ENCODE results near the gene OR8A1.
"Not testable (repeated sequence)": the region's sequence is repeated elsewhere in the genome, so short reads cannot be mapped to it uniquely, and the experiment has no call there.

The OR8A1 gene

DNA sequence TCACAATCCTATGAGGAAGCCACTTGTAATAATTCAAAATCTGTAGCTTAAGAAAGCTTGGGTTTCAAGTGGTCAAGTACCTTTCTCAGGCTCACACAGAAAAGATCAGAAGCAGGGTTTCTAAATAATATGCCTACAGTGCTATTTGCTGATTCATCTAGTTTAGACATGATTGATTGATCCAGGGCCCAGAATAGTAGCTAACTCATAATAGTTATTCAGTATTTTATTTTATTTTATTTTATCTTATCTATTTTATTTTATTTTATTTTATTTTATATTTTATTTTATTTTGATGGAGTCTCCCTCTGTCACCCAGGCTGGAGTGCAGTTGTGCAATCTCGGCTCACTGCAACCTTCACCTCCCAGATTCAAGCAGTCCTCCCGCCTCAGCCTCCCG is 25.5 kb downstream of the OR8A1 start:
- DNase-seq = no peak

DNA sequence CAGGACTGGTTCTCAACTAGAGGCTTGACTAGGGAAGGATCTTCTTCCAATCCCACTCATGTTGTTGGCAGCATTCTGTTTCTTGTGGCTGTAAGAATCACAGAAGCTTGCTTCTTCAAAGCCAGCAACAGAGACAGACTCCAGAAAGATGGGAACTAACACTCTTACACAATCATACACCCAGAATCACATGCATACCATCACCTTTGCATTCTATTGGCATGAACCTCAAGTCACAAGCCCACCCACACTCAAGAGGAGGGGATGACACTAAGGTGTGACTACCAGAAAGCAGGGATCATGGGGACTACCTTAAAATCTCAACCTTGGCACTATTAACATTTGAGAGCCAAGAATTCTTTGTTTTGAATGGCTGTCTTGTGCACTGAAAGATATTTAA is 27.8 kb downstream of the OR8A1 start:
- no peak for DNase-seq

DNA sequence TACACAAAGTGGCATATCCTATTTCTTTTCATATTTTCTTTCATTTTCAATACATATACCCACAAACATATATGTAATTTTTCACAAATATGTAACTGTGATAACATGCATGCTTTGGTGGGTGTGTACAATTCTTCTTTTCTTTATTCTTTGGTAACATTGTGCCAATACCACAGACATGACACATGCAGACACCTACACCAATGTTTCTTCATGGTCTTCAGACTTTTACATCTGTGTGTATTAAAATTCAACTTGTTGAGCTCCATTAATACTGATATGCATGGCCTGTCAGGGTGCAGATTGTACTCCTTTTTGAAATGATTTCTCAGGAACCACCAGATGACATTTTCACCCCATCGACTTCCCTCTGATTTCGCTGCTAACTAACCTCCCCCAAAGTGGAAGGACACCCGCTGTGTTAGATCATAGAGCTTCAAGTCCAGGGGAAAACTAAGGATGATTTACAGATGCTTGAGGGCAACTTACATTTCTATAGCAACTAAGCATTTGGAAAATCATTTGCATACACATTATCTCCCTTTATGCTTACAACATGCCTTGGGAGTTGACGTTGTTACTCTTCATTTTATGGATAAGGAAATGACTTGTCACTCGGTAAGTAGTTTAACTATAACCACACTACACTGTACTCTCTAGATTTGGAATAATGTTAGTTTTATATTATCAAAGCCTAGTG is 31.0 kb downstream of the OR8A1 start:
- no peak for DNase-seq

DNA sequence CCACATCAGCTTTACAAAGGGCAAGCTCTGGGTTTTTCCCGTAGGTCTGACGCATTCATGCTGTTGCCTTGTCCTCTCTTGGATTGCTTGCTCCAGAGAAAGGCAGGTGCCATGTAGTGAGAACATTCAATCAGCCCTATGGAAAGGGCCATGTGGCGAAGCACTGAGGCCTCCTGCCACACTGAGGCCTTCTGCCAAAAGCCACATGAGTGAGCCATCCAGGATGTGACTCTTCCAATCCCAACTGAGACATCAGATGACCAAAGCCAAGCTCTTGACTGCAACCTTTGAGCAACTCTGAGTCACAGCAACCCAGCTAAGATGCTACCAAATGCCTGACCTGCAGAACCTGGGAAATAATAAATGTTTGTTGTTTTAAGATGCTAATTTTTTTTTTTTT is 32.4 kb downstream of the OR8A1 start:
- DNase-seq = no peak

DNA sequence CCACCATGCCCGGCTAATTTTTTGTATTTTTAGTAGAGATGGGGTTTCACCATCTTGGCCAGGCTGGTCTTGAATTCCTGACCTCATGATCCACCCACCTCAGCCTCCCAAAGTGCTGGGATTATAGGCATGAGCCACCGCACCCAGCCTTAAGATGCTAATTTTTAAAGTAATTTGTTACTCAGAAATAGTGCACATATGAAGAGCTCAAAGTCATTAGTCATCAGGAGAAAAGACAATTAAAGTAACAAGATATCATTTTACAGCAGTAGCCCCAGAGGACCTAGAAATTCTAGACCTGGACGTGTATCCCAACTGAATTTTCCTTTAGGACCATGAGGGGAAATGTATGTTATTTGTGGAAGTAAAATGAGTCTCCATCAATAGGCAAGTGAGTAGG is 32.9 kb downstream of the OR8A1 start:
- DNase-seq = not testable (repeated sequence)

DNA sequence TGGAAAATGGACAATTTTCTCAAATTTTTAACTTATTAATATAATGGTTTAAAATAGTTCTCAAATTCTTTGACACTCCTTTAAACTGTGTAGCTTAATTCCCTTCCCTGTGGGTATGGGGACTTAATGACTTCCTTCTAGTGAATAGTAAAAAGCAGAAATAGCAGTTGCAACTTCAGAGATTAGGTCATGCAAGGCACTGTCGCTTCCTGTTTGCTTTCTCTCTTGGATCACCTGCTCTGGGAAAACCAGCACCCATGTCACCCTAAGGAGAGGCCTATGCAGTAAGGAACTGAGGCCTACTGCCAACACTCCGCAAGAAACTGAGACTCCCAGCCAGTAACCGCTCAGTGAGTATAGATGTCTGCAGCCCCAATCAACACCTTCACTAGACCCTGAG is 35.9 kb downstream of the OR8A1 start:
- DNase-seq = no peak

DNA sequence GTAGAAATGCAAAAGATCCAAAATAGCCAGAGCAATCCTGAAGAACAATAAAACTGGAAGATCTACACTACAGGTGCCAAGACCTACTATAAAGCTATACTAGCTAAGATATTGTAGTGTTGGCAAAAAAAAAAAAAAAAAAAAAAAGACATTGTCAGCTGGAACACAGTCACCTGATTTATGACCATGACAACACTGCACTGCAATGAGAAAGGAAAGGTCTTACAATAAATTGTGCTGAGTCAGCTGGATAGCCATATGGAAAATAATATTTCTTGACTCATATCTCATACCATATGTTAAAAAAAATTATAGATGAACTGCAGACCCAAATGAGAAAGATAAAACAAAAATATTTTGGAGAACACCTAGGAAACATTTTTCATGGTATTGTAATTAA is 38.4 kb downstream of the OR8A1 start:
- DNase-seq = no peak

DNA sequence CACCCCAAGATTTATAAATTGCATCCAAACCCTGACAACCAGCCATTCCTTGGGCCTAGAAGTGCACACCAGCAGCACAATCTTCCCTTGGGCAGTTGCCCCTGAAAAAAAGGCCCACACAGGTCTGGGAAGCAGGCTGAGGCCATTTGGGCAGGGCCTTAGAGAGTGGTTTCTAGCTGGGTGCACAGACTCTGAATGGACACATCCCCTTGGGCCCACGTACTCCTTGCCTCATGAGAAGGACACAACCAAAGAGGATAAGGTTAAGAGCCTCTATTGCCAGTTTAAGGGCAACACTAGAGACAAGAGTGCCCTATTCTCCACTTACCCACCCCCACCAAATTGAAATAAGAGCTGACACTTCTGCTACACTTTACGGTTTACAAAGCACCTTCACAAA is 40.5 kb downstream of the OR8A1 start:
- DNase-seq = no peak

DNA sequence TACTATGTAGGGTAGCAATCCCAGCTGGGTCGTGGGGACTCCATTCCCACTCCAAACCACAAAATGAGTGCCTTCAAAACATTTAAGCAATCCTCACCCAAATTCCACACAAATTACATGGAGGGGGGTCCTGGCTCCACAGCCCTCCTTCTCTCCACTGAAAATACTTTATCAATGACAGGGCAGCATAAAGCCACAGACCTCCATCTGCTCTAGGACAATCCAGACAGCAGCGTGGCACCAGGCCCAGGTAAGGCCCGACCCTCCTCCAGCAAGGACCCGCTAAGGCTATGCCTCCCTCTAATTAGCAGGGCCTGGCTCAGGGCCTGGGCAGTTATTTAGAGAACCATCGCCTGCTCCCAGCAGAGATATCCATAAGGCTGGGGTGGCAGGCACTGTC is 41.3 kb downstream of the OR8A1 start, which contains the start of gene PANX3:
Gene PANX3, plus strand, starts transcription at position 365 of the 400 bp plus-strand sequence. CDS start 129 bp downstream, outside the sequence.
- DNase-seq = no peak

DNA sequence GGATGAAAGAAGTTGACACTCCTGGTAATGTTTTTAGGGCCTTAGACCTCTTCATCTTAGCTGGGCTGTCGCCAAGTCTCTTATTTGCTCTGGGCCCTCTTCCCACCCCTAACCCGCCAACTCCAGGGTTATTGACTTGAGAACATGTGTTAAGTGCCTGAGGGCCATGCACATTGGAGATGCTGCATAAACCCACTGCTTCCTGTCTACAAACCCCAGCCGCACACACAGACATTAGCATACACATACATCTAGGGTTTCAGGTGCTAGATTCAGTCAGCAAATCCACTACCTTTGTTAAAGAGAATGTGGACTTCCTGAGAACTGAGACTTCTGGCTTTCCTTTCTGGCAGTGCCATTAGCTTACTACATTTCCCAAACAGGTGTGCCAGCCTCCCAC is 42.2 kb downstream of the OR8A1 start:
- no peak for DNase-seq

DNA sequence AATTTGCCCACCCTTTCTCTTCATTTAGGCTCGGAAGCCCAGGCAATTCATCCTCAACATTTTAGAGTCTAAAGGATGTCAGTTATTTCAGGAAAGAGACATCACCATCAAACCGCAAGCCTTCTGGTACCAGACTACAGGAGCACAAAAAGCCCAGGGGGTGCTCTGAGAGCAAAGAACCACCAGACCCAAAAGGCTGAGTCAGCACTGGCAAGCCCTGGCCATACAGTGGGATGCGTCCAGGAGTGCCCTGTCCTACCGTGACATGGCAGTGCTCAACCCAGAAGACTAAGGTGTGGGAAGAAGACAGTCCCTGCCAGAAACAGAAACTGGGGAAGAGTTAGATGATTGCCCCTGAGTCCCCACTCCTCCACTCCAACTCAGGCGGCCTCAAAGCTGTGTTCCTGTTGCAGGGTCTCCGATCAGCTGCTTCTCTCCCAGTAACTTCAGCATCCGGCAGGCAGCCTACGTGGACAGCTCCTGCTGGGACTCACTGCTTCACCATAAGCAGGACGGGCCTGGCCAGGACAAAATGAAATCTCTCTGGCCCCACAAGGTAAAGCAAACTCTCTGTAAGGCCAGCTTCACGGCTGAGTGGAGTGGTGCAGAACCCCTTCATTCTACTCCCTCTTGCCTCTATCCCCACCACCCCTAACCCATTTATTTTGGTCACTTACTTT is 42.9 kb downstream of the OR8A1 start:
- DNase-seq = peak; percentile 13

DNA sequence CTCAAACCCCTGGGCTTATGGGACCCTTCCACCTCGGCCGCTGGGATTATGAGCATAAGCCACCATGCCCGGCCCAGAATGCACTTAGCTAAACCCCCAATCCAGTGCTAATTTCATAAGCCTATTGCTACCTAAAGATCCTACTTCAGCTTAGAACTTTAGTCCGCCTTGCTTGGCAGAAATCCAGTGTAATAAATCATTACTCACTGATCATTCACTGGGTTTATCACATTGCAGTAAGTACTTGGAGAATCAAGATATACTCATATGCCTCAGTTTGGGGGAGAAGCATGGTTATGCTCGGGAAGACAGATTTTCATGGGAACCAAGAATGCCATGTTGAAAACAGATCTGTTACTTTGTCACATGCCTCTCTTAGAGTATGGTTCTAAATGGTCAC is 49.1 kb downstream of the OR8A1 start:
- DNase-seq = no peak
